Adipocyte (in vitro differentiated cells): Measurements from ENCODE around the gene LEF1.
A peak's percentile ranks its signal among the peaks of the same experiment; 100 is the strongest.

Experiments
- DNase-seq: peaks from one replicate; pipeline ENCODE4 v3.0.0-alpha.2; 2015; ENCODE audit warnings: low read depth
- H3K27me3 ChIP-seq: replicated peaks from 2 replicates; pipeline ENCODE4 v1.7.0; 2013; ENCODE audit warnings: mild to moderate bottlenecking, low read length, moderate library complexity; ENCODE audit not compliant: control insufficient read depth, insufficient read depth
- H3K36me3 ChIP-seq: 2 replicates; pipeline ENCODE4 v1.7.0; 2013; ENCODE audit warnings: low read length, mild to moderate bottlenecking, moderate library complexity; ENCODE audit not compliant: control insufficient read depth, insufficient read depth, severe bottlenecking
- H3K4me1 ChIP-seq: 2 replicates; pipeline ENCODE4 v1.7.0; 2013; ENCODE audit warnings: mild to moderate bottlenecking, low read length, moderate library complexity; ENCODE audit not compliant: control insufficient read depth, insufficient read depth
- H3K4me3 ChIP-seq: 2 replicates; pipeline ENCODE4 v1.7.0; 2013; ENCODE audit warnings: mild to moderate bottlenecking, low read length, moderate library complexity
- H3K9ac ChIP-seq: 2 replicates; pipeline ENCODE4 v1.7.0; 2013; ENCODE audit warnings: mild to moderate bottlenecking, low read length, moderate library complexity
- H3K9me3 ChIP-seq: 2 replicates; pipeline ENCODE4 v1.7.0; 2013; ENCODE audit warnings: mild to moderate bottlenecking, low read length, moderate library complexity; ENCODE audit not compliant: control insufficient read depth

LEF1 gene

GRCh38 chr4:108146336-108146735, 22.4 kb downstream of the LEF1 start:
- peaks cover 14% of the 10 kb centered on the region for H3K4me1 ChIP-seq
- no peak for DNase-seq
- H3K9me3 ChIP-seq = no peaks in the 10 kb centered on the region
- no peak overlapping the region for H3K4me3 ChIP-seq
- H3K27me3 ChIP-seq = peaks cover 3% of the 10 kb centered on the region
- H3K36me3 ChIP-seq = no peaks in the 10 kb centered on the region
- H3K9ac ChIP-seq = no peak overlapping the region

DNA sequence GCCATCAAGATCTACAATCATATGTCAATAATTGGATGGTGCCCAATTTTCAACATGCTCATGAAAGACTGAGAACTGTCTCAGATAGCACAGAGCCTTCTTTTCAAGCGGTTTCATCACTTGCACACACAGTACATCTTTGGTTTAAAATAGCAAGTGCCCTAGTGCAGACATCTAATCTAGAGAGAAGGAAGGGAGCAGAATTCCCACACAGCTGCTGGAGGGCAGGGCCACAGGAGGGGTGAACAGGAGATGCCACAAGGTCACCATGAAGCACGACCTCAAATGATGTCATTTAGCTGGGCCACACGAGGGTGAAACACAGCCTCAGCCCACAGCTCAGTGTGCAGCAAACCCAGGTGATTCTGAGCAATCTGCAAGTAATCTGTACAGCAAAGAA, 24.3 kb downstream of the LEF1 start:
- H3K36me3 ChIP-seq = no peaks in the 10 kb centered on the region
- H3K4me3 ChIP-seq = no peak overlapping the region
- no peaks in the 10 kb centered on the region for H3K9me3 ChIP-seq
- H3K27me3 ChIP-seq = peaks cover 3% of the 10 kb centered on the region
- H3K4me1 ChIP-seq = peaks cover under 1% of the 10 kb centered on the region
- no peak overlapping the region for H3K9ac ChIP-seq
- DNase-seq = no peak

DNA sequence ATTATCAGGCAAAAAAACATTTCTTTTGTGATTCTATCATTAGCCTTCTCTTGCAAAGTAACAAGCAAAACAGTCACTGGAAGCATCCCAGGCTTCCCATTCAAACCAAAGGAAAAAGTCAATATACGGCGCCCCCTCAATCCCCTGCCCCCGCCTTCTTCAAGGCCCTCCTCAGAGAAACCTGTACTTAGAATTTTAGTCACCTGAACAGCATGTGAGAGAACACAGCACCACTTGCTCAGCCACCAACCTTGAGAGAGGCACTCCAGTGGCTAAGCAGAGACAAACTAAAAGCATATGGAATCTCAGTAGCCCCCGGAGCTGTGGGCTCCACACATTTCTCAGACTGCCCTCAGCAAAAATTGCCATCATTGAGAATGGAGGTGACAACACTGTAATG, 25.2 kb downstream of the LEF1 start:
- no peak for DNase-seq
- Histone ChIP-seq H3K36me3 (no peaks in the 10 kb centered on the region), H3K9ac (no peak overlapping the region), H3K4me1 (no peaks in the 10 kb centered on the region), H3K9me3 (no peaks in the 10 kb centered on the region), H3K27me3 (peaks cover 3% of the 10 kb centered on the region), H3K4me3 (no peak overlapping the region)

GRCh38 chr4:108142870-108143269, 25.9 kb downstream of the LEF1 start:
- Histone ChIP-seq H3K9me3 (no peaks in the 10 kb centered on the region), H3K9ac (no peak overlapping the region), H3K4me1 (no peaks in the 10 kb centered on the region), H3K27me3 (peaks cover 3% of the 10 kb centered on the region), H3K4me3 (no peak overlapping the region), H3K36me3 (no peaks in the 10 kb centered on the region)
- DNase-seq = no peak

GRCh38 chr4:108141213-108141950, 27.4 kb downstream of the LEF1 start:
- no peaks in the 10 kb centered on the region for H3K4me1 ChIP-seq
- H3K36me3 ChIP-seq = no peaks in the 10 kb centered on the region
- DNase-seq = peak; percentile 19
- no peaks in the 10 kb centered on the region for H3K9me3 ChIP-seq
- H3K27me3 ChIP-seq = peaks cover 3% of the 10 kb centered on the region
- no peak overlapping the region for H3K9ac ChIP-seq
- H3K4me3 ChIP-seq = no peak overlapping the region

GRCh38 chr4:108140328-108140727, 28.4 kb downstream of the LEF1 start:
- DNase-seq = no peak
- H3K36me3 ChIP-seq = no peaks in the 10 kb centered on the region
- H3K4me1 ChIP-seq = no peaks in the 10 kb centered on the region
- peaks cover 3% of the 10 kb centered on the region for H3K27me3 ChIP-seq
- H3K9me3 ChIP-seq = no peaks in the 10 kb centered on the region
- H3K9ac ChIP-seq = no peak overlapping the region
- H3K4me3 ChIP-seq = no peak overlapping the region

GRCh38 chr4:108139089-108139488, 29.6 kb downstream of the LEF1 start:
- Histone ChIP-seq H3K27me3 (peaks cover 3% of the 10 kb centered on the region), H3K36me3 (no peaks in the 10 kb centered on the region), H3K4me3 (no peak overlapping the region), H3K4me1 (no peaks in the 10 kb centered on the region), H3K9ac (no peak overlapping the region), H3K9me3 (no peaks in the 10 kb centered on the region)
- no peak for DNase-seq

DNA sequence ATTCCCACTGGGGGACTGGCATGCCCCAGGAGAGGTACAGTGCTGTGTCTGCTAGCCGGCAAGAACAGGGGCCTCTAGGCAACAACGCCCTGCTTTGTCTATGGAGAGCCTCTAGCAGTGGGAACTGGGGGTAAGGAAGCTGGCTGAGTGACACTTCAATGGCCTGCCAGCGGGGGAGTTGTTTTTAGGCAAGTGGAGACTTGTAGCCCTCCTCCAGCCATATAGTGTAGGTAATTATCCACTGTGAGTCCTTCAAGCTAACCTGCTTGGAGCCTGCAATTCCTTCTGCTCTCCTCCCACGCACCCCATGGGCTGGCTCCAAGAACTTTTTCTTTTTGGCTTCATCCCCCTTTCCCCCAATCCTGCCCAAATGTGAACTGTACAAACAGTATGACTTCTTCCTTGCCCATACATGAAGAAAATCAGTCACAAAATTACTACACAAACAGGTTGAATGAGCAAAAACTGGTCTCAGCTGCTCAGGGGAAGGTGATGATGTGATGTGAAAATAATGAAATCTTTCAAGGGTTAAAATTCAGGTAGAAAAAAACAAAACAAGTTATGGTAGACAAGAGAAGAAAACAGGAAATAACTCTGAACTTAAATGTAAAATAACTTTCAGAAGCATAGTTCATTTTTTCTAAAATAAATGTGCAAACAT, 33.1 kb downstream of the LEF1 start:
- Histone ChIP-seq H3K4me1 (no peaks in the 10 kb centered on the region), H3K9ac (no peak overlapping the region), H3K4me3 (no peak overlapping the region), H3K9me3 (no peaks in the 10 kb centered on the region), H3K27me3 (peaks cover 3% of the 10 kb centered on the region), H3K36me3 (no peaks in the 10 kb centered on the region)
- no peak for DNase-seq

GRCh38 chr4:108130955-108131354, 37.8 kb downstream of the LEF1 start:
- no peak overlapping the region for H3K4me3 ChIP-seq
- H3K36me3 ChIP-seq = no peaks in the 10 kb centered on the region
- no peak overlapping the region for H3K9ac ChIP-seq
- peaks cover 3% of the 10 kb centered on the region for H3K27me3 ChIP-seq
- DNase-seq = no peak
- H3K4me1 ChIP-seq = no peaks in the 10 kb centered on the region
- no peaks in the 10 kb centered on the region for H3K9me3 ChIP-seq

DNA sequence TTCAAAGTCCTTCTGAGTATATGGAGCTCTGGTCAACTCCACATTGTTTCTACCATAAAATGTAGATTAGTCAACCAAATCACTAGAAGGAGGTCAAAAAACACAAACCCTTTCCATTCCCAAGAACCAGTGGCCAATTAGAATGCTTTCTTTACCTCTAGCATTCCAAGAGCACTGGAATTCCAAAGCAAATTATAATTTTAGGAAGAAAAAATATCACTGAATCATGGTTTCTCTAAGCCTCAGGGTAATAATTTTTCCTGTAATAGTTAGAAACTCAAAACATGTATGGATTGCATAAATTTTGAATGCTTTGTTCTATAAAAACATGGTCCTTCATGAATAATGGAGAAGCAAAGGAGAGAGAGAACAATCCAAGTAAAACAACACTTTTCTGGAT, 39.5 kb downstream of the LEF1 start:
- Histone ChIP-seq H3K9ac (no peak overlapping the region), H3K4me1 (peaks cover 4% of the 10 kb centered on the region), H3K9me3 (no peaks in the 10 kb centered on the region), H3K27me3 (peaks cover 3% of the 10 kb centered on the region), H3K4me3 (no peak overlapping the region), H3K36me3 (no peaks in the 10 kb centered on the region)
- DNase-seq = peak; percentile 1

- peaks cover 4% of the 10 kb centered on the region for H3K4me1 ChIP-seq
- H3K9me3 ChIP-seq = no peaks in the 10 kb centered on the region
- no peak overlapping the region for H3K4me3 ChIP-seq
- no peak overlapping the region for H3K9ac ChIP-seq
- H3K27me3 ChIP-seq = peaks cover 3% of the 10 kb centered on the region
- DNase-seq = no peak
- H3K36me3 ChIP-seq = no peaks in the 10 kb centered on the region
Observed at GRCh38 chr4:108126806-108127205, 41.9 kb downstream of the LEF1 start.
